Fibroblast of the aortic adventitia (primary cell): Measurements from ENCODE around the gene OR5AC2. TPM values are rescaled to one million over a fixed set of nuclear protein-coding genes. Genes with fewer than 3 reads are reported as not detected.

Experiments
- DNase-seq: peaks from one replicate; pipeline ENCODE4 v3.0.0-alpha.2; 2010; ENCODE audit warnings: low read depth
- H3K4me3 ChIP-seq: 2 replicates; pipeline ENCODE4 v1.5.1; 2011; ENCODE audit warnings: low read depth, mild to moderate bottlenecking, control low read depth, low read length, moderate library complexity
- total RNA-seq: library from RNA; depleted of rRNA; stranded (reverse); fragments of >200 nt; gene quantifications from 2 replicates; pipeline ENCODE4 v1.2.3, GENCODE V29; 2012; ENCODE audit warnings: low replicate concordance
- TF ChIP-seq, protein P1 (sequence below): IDR thresholded peaks from 2 replicates; pipeline ENCODE4 v1.5.1; 2011; ENCODE audit warnings: mild to moderate bottlenecking, low read length, control low read depth, inconsistent platforms; ENCODE audit not compliant: insufficient read depth

The OR5AC2 gene, protein sequence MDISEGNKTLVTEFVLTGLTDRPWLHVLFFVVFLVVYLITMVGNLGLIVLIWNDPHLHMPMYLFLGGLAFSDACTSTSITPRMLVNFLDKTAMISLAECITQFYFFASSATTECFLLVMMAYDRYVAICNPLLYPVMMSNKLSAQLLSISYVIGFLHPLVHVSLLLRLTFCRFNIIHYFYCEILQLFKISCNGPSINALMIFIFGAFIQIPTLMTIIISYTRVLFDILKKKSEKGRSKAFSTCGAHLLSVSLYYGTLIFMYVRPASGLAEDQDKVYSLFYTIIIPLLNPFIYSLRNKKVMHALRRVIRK
- not detected in 2 replicates for total RNA-seq

DNA sequence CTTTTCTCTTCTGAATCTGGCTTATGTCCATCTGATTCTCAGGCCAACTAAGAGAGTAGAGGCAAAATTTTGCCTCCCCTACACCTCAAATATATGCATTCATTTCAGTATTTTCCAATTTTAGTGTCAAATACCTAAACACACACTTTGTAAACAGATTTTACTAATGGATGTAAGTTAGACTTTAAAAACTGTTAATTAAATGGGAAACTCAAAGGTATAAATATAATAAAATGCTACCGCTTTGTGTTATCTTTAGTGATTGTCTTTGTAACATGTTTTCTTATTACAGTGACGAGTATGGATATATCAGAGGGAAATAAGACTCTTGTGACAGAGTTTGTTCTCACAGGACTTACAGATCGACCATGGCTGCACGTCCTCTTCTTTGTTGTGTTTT, at the start of gene OR5AC2:
TSS of gene OR5AC2 (plus strand) at position 301 of the 400 bp plus-strand sequence. CDS start at position 301, 0 bp downstream.
- no peak within 1 kb of the TSS for H3K4me3 ChIP-seq
- no peak for DNase-seq
- TF ChIP-seq, protein P1, sequence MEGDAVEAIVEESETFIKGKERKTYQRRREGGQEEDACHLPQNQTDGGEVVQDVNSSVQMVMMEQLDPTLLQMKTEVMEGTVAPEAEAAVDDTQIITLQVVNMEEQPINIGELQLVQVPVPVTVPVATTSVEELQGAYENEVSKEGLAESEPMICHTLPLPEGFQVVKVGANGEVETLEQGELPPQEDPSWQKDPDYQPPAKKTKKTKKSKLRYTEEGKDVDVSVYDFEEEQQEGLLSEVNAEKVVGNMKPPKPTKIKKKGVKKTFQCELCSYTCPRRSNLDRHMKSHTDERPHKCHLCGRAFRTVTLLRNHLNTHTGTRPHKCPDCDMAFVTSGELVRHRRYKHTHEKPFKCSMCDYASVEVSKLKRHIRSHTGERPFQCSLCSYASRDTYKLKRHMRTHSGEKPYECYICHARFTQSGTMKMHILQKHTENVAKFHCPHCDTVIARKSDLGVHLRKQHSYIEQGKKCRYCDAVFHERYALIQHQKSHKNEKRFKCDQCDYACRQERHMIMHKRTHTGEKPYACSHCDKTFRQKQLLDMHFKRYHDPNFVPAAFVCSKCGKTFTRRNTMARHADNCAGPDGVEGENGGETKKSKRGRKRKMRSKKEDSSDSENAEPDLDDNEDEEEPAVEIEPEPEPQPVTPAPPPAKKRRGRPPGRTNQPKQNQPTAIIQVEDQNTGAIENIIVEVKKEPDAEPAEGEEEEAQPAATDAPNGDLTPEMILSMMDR, result no peak

DNA sequence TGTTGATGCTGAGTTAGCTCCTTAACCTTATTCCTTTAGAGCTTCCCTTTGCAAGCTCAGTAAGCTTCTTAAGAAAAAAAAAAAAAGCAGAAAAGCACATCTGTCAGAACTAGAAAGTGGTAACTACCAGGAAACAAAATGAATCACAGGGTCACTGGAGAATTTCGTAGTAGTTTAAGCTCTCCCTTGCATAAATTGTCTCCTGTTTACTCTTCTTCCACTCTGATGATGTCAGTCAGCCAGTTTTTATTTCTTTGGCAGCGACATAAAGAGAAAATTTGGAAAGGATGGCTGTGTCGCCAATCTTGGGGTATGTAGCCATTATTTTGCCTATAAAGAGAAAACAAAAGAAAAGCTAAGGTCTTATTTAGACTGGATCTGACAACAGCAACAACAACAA, 48.7 kb upstream of the OR5AC2 start:
- H3K4me3 ChIP-seq, result no peak overlapping the region
- TF ChIP-seq, protein P1, result no peak
- DNase-seq, result peak; percentile 4

DNA sequence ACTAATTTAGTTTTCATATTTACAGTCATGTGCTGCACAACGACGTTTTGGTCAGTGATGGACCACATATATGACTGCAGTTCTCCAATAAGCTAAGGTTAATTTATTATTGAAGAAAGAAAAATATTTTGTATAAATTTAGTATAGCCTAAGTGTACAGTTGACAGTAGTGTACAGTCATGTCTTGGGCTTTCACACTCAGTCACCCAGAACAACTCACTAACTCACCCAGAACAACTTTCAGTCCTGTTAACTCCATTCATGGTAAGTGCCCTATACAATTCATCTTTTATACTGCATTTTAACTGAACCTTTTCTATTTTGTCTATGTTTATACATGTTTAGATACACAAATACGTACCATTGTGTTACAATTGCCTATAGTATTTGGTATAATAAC, 48.1 kb upstream of the OR5AC2 start:
- no peak for DNase-seq
- no peak overlapping the region for H3K4me3 ChIP-seq
- TF ChIP-seq, protein P1, result no peak

DNA sequence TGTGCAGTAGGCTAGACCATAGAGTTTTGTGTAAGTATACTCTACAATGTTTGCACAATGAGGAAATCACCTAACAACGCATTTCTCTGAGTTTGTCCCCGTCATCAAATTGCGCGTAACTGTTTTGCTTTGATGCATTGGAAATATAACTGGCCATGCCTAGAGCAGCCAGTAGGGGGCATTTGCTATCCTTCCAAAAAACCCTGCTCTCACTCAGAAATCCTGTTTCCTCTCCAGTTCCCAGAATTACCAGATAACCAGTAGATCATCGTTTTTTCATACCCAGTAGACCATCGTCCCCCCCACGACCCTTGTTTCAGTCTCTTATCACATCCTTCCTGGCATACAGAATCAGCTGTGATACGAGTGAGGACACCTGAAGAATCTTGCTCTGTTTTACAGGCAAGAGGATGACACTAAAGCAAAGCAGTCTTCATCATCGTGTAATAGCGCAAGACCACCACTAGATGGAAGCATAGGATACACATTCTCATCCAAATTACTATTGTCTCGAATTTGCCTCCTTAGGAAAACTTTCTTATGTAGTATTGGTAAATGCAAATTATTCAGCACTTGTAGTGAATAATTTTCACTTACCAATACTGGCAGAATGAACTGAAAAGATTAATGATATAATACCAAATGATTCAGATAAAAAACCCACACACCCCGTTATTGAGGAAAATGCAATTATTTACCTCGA, 47.5 kb upstream of the OR5AC2 start:
- peak; percentile 91 for DNase-seq
- TF ChIP-seq, protein P1, result peak; percentile 90
- peak overlapping the region; percentile 65 for H3K4me3 ChIP-seq

DNA sequence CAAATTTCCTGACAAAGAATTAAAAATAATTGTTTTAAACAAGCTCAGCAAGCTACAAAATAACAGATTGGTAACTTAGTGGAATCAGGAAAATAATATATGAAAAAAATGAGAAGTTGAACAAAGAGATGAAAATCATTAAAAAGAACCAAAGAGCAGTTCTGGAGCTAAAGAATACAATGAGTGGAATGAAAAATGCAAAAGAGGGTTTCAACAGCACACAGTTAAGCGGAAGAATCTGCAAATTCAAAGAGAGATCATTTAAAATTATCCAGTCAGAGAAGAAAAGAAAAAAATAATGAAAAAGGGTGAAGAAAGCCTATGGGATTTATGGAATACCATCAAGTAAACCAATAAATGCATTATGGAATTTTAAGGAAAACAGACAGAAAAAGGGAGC, 45.6 kb upstream of the OR5AC2 start:
- TF ChIP-seq, protein P1, result no peak
- no peak for DNase-seq
- H3K4me3 ChIP-seq, result no peak overlapping the region

DNA sequence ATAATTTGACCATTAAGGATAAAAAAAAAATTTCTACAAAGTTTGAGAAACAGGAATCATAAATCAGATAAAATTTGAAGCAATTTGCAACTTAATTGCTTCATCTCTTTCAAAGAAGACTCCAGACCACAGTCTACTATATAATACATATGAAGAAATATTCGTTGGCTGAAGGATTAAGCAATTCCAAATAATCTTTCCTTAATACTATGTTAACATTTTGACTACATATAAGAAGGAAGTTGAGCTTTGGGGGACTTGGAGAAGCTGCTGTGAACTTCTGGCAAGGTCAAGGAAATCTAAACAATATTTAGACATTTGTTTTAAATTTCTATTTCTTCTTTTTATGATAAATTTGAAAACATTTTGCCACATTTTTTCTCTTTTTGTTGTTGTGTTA, 38.4 kb upstream of the OR5AC2 start:
- no peak overlapping the region for H3K4me3 ChIP-seq
- TF ChIP-seq, protein P1, result no peak
- no peak for DNase-seq
